Measurements from ENCODE around the gene GNAS-AS1.

The GNAS-AS1 gene

DNA sequence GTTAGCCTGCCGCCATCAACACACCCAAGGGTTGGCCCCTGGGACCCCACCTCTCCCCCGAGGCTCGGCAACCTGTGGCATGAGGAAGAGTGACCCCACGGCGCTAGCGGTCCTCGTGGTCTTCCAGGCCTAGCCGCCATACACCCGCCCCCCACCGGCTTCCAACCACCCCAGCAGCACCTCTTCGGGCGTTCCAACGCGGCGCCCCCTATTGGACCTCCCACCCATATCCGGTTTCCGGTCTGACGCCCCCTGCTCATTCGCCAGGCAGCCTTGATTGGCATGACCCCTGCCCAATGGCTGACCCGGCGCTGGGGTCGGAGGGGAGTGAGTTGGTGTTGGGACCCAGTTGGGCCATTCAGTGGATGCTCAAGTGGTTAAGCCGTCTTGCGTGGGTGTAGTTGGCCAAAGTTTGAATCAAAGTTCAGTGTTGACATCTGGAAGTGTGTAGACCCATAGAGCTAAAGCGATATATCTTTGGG is at the start of gene GNAS-AS1:
GNAS-AS1 (minus strand) TSS at position 210 of the 482 bp plus-strand sequence.
- DNase-seq, result peak; percentile 78

- no peak for DNase-seq
Observed at GRCh38 chr20:58900397-58900796, 49.7 kb upstream of the GNAS-AS1 start.

- no peak for DNase-seq
Observed at GRCh38 chr20:58899512-58899911, 48.8 kb upstream of the GNAS-AS1 start.

DNA sequence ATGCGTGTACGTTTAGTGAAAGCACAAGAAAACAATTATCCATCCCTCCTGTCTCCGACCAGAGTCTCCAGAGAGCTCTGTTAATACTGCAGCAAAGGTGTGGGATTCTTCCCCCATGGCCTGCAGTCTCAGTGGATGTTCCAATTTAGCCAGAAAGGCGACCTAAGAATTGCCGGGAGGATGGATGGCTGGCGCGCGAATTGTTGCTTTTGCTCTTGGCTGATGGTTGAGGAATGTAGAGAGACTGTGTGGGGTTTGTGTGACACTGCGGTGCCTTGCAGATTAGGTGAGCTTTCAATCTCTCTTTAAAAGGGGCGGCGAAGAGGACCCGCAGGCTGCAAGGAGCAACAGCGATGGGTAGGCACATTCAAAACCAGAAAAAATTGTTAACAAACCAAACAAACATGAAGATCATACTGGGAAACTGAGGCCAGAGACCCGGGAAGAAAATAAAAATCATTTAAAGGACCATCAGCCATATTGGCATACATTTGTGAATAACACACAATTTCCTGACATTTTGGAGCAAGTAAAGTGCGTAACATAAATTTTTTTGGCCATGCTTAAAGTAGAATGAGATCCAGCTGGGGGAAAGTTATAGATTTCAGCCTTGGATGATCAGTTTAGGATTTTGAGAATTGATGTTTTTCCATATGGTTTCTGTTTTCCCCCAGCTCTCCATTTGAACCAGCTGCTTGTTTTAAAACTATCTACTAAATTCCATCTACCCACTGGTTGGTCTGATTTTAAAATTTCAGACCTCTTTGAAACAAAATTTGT is 48.1 kb upstream of the GNAS-AS1 start:
- no peak for DNase-seq

GRCh38 chr20:58897488-58897887 is 46.8 kb upstream of the GNAS-AS1 start:
- no peak for DNase-seq

DNA sequence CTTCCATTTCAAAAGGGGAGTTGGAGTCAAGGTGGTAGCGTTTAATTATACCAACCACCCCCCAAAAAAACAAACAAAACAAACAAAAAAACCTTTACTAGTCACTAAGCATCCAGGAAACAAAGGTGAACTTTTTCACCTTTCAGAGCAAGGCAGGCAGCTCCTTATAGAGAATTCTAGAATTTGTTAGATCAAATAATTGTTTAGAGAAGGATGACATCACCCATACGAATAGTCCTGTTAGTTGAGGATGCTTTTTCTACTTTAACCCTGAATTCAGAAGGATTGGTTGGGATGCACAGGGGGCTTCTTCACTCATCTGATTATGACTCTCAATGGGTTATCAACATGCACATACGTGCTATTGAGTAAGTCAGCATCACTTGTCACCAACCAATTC is 46.1 kb upstream of the GNAS-AS1 start:
- DNase-seq, result no peak

DNA sequence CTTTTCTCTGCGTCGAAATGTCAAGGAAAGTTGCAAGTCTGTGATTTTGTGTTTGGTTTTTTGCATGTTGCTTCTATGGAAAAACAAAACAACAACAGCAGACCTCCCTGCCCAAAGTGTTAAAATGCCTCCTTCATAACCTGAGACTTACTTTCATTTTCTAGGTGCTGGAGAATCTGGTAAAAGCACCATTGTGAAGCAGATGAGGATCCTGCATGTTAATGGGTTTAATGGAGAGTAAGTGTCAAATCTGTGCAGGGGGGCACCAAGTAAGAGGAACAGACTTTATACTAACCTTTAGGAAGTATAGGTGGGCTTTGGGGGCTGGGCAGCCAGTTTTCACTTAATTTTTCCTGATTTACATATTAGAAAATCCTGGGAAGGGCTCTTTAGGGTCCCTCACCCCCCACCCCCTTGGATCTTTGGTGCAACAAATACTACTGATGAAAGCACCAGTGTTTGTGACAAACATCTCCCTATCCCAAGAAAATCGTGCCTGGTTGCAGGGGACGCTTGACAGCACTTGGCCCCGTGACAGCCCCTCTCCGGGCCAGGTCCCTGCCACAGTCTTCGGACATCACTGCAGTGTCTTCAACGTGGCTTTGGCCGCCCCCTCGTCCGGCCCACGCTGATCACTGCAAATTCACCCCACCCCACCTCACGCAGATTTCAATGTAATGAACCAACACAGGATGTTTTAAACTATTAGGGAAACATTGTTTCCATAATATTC is 44.9 kb upstream of the GNAS-AS1 start:
- no peak for DNase-seq

DNA sequence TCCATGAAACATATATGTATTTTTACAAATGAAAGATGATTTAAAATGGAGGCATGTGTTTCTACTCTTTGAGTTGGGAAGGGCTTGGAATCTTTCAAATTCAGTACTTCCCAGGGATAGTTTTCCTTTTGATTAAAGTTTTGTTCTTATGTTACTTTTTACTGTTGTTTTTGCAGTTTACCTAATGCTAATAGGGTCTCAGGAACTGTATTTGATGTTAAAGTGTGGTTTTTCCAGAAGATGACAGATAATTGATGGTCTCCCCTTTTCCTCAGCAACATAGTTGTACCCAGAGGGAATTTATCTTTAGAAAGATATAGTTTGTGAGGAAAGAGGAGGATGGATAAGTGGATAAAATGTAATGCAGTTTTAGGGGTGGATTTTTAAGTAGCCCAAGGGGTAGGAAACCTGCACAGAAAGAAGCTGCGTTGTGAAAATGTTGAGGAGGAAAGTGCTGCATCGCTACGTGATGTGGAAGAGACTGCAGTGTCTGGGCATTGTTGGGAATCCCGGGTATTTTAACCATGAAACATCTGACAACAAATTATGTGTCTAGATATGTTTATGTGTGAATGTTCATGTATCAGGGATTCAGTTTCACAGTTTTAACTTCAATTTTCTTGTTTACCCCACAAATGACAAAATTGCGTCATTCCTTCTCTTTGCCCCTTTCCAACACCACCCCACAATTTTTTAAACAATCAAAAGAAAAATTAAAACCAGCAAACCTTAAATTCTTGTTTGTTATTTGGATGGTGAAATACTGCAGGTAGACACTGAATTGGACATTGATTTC is 44.1 kb upstream of the GNAS-AS1 start:
- no peak for DNase-seq

- DNase-seq, result no peak
Observed at GRCh38 chr20:58893355-58894120, 42.8 kb upstream of the GNAS-AS1 start.

- DNase-seq, result no peak
Observed at GRCh38 chr20:58892932-58893224, 42.2 kb upstream of the GNAS-AS1 start.

- DNase-seq, result peak; percentile 83
Observed at GRCh38 chr20:58892141-58892931, 41.6 kb upstream of the GNAS-AS1 start.

GRCh38 chr20:58891718-58892140 is 41.0 kb upstream of the GNAS-AS1 start:
- peak; percentile 28 for DNase-seq

DNA sequence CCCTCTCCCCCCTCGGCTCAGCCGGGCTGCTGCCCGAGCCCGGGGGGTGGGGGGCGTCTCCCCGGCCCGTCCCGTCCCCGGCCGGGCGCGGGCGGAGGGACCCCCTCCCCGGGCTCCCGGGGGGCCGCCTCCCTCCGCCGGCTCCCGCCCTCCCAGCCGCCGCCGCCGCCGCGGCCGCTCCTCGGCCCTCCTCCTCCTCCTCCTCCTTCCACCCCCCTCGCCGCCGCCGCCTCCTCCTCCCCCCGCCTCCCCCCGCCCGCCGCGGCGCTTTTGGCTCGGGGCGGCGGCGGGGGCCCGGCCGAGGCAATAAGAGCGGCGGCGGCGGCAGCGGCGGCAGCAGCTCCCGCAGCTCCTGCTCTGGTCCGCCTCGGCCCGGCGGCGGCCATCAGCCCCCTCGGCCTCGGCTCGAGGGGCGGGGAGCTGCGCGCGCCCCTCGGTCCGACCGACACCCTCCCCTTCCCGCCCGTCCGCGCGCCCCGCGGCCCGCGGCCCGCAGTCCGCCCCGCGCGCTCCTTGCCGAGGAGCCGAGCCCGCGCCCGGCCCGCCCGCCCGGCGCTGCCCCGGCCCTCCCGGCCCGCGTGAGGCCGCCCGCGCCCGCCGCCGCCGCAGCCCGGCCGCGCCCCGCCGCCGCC is 40.5 kb upstream of the GNAS-AS1 start:
- DNase-seq, result peak; percentile 86

DNA sequence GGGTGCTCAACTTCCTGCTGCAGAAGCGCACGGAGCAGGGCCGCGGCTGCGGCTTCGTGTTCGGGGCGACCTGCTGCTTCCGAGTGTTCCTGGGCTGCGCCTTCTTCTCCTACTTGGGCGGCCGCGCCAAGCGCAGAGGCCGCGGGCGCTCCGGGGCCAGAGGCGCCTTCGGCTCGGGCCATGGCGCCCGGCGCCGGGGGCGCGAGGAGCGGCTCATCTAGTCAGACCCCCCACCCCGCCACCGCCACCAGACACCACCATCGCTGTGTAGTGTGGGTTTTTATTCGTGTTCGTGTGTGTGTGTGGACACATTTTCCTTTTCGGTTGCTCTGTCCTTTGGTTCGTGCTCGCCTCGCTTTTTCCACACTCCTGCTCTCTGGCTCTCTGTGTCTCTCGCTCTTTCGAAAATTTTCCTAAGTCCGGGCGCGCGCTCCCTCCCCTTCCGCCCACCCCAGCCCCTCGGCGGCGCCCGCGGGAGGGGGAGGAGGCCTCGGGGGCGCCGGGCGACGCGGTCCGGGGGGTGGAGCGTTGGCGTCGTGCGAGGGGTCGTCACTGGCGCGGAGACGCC is 39.9 kb upstream of the GNAS-AS1 start:
- peak; percentile 79 for DNase-seq

DNA sequence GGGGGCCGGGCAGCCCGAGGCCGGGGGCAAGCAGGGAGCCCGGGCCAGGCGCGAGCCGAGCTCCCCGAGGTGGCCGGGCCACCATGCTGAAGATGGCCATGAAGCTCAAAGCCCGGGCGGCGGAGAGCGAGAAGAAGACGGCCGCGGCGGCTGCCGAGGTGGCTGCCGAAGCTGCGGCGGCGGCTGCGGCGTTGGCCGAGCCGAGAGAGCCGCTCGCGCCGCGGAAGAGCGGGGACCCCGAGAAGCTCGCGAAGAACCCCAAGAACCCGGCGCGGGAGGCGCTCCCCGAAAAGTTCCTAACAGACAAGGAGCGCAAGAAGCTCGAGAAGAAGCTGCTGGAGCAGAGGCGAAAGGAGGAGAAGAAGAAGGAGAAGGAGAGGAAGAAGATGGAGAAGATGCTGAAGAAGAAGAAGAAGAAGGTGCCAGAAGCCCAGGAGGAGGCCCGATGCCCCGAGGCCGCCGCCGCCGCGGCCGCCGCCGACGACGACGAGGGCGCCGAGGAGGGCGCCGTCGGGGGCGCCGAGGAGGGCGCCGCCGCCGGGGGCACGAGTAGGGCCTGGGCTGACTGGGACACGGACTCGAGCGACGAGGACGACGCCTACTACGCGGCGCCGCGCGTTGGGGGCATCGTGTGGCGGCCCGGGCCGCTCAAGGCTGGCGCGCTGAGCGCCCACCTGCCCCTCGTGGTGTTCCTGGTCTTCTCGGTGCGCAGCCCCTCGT is 39.3 kb upstream of the GNAS-AS1 start:
- no peak for DNase-seq

- no peak for DNase-seq
Observed at GRCh38 chr20:58889334-58889760, 38.6 kb upstream of the GNAS-AS1 start.

- DNase-seq, result peak; percentile 87
Observed at GRCh38 chr20:58888521-58889333, 38.0 kb upstream of the GNAS-AS1 start.

GRCh38 chr20:58888103-58888502 is 37.4 kb upstream of the GNAS-AS1 start:
- no peak for DNase-seq

- no peak for DNase-seq
Observed at GRCh38 chr20:58886546-58886945, 35.8 kb upstream of the GNAS-AS1 start.

All from CD4-positive, alpha-beta T cell treated with Interferon gamma for 1 hour (primary cell).